Amniotic epithelial cell (primary cell): ENCODE data around the gene NFE2.
"Not testable (repeated sequence)": the region's sequence is repeated elsewhere in the genome, so short reads cannot be mapped to it uniquely, and the experiment has no call there.

Source experiments
- DNase-seq: peaks from one replicate; pipeline ENCODE4 v3.0.0-alpha.2; 2010; ENCODE audit warnings: low read depth

Gene NFE2

DNA sequence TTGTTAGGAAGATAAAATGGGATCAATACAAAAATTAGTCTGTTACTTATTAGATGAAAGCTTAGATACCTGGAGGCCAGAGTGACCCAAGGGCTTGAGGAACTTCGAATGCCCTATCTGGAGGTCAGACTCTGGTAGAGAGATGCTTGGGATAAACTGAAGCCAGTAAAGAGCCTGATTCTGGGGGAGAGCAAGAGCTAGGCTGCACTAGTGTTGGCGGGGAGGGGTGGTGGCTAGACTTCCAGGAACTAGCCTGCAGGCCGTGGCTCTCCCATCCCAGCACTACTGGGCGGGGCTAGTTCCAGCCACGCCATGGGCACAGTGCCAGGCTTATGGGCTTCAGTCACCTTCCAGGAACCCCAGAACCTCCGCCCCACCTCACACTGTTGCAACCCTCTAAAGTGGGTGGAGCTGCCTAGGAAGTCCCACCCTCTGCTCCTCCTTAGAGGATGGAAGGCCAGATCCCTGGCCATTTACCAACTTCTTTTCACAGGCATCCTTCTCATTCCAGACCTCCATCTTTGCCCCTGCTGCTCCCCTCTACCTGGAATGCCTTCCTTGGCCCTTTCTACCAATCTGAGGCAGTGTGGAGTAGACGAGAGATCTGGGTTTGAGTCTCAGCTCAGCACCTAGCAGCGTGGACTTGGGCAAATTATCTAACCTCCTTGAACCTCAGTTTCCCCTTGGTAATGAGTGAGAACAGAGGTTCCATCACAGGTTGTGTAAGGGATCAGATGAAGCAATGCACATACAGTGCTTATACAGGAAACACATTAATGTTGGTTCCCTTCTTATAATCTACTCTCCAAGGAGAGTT, 6.3 kb upstream of the NFE2 start:
- DNase-seq, result peak; percentile 94

DNA sequence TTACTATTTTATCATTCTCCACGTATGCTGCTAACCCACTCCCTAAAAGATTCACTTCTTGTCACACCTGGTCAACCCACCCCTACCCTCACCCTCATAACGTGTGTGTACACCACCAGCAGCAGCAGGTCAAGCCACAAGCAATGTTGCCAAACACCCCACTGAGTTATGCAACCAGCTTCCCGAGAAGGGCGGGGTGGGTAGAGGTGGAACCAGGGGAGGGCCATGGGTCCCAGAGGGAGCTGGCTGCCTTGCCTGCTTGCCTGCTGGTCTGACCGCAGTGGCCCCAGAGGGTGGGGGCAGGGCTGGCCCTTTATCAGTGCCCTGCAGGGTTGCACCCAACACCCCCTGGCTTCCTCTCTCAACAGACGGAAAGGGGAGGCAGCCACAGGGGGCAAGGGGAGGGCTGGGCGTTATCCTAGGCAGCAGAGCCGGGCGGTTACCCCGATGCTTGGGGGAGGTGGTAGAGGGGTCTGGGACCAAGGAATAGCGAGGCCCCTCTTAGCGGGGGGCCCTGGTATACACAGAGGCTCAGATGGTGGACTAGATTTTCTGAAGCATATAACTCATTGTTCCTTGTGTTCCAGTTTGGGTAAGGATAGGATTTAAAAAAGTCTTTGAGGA, 3.5 kb upstream of the NFE2 start:
- DNase-seq, result peak; percentile 87

DNA sequence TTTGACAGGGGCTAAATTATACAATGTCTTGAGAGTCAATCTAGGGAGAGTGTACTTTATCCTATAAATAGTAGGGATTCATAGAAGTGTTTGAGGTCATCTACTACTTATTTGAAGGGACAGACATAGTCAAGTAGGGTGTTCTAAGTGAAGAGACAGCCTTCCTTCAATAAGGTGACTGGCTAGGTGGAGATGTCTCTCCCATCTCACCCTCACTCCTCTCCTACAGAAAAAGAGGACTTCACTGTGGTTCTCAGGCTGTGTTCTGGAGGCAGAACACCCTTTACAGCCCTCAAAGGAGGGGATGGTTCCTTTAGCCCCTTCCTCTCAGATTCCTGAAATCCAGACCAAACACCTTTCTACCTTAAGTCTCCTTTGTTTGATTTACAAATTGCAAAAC, 2.8 kb upstream of the NFE2 start:
- DNase-seq, result no peak

DNA sequence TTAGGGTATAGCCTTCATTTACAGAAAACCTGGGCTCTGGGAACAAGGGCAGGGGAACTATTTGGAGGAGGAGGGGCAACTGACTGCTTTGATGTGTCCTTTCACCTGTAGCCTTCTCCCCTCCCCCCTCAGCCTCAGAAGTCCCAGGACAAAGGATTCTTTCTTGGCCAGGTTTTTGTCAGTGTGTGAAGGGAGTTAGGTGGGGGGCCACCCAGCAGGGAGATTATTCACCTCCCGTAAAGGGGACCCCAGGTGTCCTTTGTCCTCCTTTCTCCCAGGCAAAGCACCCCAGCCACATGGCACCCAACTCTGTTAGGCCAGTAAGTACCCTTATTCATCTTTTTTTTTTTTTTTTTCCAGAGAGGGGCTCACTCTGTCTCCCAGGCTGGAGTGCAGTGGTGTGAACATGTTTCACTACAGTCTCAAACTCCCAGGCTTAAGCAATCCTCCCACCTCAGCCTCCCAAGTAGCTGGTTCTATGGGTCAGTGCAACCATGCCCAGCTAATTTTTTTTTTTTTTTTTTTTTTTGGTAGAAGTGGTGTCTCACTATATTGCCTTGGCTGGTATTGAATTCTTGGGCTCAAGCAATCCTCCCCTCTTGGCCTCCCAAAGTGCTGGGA, 723 bp upstream of the NFE2 start:
- DNase-seq, result no peak

DNA sequence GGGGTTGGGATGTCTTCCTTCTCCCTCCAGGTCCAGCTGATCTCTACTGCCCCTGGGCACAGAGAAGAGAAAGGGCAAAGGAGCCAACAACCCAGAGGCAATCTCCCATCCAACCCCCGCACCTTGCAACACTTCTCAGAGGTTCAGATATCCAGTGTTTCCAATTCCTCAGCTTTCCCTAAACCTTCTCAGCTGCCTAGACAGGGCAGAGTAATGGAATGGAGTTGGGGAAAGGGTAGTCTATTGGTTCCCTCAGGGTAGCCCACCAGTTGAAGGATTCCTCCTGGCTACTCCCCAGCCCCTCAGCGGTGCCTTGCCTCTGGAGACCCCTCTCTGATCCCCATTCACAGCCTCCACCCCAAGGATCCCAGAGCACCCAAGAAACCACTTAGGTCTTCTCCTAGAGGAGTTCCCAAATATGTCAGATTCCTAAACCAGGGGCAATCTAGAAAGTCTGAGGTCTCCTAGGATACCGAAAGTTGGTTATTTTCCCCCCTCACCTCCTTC, 537 bp downstream of the NFE2 start:
- no peak for DNase-seq

DNA sequence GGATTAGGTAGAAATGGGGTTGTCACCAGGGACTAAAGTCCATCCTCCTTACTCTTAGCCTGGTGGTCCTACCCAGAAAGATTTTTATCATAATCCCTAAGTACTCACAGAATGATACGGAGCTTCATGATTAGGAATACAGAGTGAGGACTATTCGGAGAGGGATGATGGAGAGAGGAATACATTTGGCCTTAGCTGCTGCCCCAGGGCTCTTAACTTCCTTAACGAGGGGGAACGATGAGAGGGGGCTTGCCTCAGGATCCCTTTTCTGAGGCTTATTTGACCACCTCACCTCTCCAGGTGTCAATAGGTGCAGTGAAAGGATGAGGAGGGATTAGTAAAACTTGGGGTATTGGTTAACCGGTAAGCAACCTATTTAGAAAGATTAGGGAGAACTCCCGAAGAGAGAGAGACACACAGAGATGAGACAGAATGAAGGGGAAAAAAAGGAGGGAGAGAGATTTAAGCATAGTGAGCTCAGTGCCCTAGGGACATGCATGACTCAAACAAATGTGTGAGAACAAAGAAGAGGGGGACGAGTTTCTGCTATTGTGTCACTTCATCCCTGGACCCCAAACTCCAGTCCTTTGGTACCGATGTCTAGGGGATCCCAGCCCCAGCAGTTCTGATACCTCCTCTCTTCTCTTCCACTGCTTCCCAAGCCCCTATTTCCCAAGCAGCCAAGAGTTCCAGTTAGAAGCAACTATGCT, 1.1 kb downstream of the NFE2 start:
- no peak for DNase-seq

DNA sequence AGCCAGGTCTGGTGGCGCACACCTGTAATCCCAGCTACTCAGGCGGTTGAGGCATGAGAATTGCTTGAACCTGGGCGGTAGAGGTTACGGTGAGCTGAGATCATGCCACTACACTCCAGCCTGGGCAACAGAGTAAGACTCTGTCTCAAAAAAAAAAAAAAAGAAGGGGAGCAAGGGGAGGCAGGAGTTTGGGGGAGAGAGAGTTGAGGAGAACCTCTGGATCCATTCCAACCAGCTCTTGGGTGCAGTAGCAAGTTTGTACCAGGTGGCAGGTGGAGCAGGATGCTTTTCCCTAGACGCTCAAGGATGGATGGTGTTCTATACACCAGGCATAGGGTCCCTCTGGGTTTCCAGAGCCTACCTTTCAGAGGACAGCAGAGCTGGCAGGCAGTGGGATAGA, 1.9 kb downstream of the NFE2 start:
- DNase-seq, result no peak

DNA sequence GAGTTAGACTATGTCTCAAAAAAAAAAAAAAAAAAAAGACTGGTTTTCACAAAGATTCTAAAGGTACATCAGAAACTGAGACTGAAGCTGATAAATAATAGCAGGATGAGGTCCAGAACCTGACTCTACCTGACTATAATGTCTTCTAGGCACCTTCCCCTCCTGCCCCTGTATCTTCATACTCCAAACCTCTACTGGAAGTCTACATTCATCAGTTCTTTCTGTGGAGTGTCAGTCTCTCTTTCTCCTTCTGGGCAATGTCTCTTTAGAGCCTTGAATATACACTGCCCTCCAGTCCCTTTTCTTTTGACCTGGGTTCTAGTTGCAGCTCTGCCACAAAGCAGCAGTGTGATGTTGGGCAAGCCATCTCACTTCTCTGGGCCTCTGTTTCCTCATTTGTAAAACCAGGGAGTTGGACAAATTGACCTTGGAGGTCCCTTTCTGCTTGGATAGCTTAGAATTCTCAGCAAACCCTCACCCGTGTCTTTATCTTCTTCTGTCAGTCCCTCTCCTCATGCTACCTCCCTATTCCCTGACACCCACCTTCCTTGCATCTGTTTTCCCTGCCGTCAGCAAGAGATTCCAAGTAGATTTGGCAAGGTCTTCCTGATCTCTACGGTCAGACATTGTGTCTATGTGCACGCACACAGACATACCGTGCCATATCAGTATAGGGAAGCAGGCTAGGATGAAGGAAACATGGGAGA, 4.3 kb downstream of the NFE2 start:
- no peak for DNase-seq

DNA sequence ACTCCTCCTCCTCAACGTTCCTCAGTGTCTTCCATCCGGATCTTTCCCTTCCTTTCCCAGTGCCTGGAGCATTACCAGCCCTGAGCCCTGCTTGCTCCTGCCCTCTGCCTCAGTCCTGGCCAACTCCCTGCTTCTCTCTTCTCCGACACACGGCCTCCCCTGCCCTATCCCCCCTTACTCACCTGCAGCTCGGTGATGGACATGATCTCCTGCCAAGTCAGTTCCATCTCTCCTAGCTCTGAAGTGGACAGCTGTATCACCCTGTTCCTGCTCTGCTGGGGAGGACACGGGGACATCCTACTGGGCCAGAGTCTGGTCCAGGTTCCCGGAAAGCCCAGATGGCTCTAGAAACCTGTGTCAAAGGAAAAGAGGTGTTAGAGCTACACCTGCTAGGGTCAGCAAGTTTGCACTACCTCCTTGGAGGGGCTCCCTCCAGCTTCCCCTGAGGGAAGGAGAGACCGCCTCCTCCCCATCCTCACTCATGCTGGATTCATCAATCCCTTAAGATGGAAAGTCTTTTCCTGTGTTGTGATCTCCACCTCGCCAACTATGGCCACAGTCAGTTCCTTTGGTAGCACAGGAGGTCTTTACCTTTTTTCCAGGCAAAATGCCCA, 5.8 kb downstream of the NFE2 start:
- no peak for DNase-seq

DNA sequence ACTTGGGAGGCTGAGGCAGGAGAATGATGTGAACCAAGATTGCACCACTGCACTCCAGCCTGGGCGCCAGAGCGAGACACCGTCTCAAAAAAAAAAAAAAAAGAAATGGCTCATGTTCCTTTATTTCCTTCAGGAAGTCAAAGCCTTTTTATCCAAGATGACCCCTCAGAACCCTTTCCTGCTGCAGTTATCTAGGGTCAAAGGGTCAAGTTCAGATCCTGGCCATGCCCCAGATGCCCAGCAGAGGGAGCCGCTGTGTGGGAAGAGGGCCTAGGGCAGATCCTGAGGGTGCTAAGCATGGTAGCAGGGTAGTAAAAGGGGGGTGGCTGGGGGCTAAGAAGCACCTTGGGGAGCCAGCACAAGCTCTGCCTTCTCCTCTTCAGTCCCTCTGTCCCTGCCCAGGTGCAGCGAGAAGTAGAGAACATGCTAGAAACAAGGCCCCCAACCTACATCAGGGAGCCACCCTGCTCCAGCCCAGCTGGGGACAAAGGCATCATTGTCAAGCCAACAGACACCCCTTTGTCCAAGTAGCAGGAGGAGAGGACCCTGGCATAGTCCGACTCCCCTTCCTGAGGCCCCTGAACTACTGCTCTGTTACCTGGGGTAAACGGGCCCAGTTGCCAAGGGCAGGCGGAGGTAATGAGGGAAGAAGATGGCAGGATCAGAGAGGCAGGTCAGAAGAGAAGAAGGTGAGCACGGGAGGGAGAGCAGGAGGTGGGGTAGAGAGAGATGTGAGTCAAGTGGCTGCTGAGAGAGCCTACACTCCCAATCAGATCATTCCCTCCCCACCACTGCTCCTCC, 6.5 kb downstream of the NFE2 start:
- DNase-seq, result peak; percentile 38

DNA sequence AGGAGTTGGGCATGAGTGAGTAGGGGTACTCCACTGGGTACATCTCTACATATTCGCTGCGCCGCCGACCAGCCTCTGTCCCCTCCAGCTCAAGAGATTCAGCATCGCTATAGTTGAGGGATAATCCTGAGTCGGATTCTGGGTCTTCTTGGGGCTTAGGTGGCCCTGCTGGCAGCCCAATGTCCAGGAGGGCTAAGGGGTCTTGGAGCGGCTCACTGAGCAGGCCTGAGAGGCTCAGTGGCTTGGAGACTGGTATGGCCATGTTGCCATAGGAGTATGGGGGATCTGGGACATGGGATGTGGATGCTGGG, 7.9 kb downstream of the NFE2 start:
- no peak for DNase-seq

DNA sequence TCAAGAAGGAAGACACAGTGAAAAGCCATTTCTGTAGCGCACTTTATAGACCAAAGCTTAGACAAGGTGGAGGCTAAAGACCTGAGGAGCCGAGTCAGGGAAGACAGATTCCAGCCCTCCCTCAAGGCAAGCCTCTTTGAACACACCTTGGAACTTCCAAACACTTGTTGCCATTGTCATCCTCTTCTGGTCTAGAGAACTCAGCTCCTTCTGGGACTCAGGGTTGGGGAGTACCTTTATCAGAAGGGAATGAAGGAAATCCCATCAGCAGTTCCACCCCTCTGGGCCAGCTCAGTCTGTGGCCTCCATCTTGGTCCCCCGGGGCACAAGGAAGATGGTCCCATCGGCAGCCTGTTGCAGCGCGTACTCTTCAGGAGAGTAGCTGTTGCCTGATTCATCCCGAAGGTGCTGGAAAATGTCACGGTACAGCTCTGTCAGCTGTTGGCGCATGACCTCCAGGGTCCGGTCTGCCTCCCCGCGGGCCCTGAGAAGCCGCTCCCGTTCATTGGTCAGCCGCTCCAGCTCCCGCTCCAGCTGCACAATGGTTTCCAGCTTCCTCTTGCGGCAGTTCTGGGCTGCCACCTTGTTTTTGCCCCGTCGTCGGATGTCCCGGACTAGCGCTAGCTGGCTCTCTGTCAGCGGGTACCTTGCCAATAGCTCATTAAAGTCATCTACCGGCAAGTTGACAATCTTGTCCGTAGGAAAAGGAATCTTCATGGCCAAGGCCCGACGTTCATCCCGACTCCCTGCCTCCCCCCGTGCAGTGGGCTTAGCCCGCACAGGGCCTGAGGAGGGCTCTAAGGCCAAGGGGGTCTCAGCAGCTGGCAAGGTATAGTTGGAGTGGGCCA, 8.5 kb downstream of the NFE2 start:
- DNase-seq, result no peak

DNA sequence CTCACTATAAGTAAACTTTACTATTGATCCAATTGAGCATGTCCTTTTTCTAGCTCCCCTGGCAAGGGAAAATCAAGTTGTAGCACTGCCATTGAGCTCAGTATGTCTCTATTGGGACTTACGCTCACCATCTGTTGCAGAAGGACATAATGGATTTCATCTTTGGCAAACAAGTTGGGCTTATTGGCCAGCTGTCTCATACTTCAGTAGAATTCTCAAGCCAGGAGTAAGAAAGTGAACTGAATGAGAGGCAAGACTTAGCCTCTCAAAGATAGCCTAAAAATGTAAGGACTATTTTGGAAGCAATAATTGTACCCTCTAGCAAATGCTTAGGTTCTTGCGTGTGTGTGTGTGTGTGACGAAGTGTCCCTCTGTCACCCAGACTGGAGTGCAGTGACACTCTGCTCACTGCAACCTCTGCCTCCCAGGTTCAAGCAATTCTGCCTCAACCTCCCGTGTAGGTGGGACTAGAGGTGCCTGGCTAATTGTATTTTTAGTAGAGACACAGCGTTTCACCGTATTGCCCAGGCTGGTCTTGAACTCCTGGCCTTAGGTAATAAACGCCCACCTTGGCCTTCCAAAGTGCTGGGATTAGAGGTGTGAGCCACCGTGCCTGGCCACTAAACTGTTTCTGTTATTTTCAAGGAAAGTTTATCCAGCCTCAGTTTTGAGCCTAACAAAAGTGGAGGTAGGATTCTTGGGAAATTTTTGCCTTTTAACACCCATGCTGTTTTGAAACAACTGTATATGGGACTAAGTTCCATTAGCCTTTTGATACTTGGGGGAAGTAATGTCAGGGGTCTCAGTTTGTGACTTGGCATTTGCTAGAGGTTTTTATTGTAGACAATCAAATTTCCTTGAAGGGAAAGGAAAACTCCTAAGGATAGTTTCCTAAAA, 13.3 kb downstream of the NFE2 start:
- DNase-seq, result no peak

DNA sequence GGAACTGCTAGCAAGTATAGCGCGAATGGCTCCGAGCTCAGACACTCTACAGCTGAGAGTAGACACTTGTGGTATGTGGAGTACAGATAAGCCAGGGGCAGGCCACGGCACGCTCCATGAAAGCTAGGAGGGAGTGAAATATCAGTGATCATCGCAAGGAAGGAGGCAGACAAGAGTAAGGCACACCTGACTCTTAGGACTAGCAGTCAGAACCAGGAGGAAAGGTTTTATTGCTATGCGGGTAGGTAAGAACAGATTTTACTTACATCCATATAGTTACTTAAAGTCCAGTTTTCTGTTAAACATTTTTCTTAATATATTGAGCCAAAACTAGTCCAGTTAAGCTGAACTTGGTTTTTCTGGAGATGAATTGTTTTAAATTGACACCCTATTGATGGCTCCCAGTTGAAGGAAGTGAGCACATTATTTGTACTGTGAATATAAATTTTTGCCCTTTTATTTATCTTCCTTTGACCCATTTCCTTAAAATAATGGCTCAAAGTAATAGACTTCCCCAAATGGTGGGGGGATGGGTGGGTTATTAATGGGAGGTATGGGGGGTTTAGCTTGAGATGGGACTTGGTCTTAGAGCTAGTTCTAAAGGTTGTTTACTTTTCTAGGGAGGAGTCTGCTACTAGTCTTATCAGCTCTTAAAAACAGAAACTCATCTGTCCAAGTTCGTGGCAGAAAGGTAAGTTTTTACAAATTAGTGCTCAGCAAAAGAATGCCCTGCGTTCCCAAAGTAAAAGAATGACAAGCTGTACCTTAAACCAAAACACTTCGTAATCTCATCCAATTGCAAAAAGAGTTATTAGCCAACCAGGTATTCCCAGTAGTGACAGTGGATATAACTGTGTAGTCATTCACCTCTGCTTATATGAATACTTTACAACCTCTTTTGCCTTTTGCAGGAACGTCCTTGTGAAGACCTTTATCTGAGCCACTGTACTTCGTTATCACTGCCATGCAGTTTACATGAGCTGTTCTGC, 14.5 kb downstream of the NFE2 start:
- peak; percentile 60 for DNase-seq

DNA sequence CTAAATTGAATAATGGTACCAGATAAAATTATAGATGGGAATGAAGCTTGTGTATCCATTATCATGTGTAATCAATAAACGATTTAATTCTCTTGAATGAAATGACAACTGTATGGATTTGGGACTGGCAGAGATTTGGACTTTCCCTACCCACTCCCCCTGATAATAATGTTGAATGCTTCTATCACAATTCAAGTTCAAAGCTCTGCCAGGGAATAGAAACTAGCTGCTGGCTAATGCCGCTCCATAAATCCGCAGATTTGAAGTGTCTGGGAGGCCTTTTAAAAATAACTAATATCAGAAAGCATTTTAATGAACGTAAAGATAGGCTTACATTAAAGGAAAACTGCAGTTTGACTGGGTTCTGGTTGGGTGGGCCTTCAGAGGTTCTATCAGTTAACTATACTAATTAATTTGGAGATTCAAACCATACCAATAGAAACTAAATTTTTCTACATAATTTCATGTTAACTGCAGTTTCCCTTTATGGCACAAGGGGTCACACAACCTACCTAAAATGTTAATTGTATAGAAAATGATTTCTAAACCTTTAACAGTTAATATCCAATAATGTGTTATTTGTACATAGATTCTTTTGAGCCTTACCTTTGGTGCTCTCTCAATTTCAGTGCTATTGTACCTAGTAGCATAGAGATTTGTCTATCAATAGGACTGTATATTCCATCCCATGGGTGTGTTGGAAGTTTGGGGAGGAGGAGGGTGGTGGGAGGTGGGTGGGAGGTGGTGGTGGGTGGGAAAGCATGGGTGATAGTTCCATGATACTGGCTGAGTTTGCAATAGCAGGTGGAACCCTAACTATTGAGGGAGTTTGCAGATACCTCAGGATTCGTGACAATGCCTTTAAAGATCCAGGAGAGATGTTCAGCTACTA, 15.4 kb downstream of the NFE2 start:
- no peak for DNase-seq

DNA sequence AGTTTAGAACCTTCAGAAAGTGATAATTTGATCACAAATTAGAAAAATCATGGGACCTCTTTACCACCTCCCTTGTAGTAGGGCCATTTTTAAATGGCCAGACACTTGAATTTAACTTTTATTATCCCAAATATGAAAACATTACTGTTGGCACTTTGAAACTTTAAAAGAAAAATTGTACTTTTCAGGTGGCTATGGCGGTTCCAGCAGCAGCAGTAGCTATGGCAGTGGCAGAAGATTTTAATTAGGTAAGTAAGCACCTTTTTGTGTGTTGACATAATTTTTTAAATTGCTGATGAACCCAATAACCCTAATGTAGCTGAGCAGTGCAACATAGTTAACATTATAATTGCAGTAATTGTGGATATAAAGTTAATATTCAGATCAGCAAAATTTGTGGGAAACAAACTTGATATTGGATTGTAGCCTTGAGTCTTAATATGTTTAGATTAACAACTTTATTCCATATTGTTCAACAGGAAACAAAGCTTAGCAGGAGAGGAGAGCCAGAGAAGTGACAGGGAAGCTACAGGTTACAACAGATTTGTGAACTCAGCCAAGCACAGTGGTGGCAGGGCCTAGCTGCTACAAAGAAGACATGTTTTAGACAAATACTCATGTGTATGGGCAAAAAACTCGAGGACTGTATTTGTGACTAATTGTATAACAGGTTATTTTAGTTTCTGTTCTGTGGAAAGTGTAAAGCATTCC, 16.6 kb downstream of the NFE2 start:
- DNase-seq, result not testable (repeated sequence)
